Vagina (tissue), 2 donors: ENCODE measurements around the gene ABCC3. TPM values are rescaled to one million over a fixed set of nuclear protein-coding genes. Genes with fewer than 3 reads are reported as not detected.

Source experiments
- DNase-seq, 2 donors: peaks; one replicate each; pipeline ENCODE4 v3.0.0-alpha.2; 2017; ENCODE audit errors: extremely low spot score in 2 of 2
- H3K27ac ChIP-seq: fragments of 200-600 bp; sonication (generic); one replicate; pipeline ENCODE4 v1.5.1; 2019
- H3K27me3 ChIP-seq: fragments of 200-600 bp; sonication (generic); one replicate; pipeline ENCODE4 v1.5.1; 2019
- H3K36me3 ChIP-seq, 2 donors: fragments of 200-600 bp; sonication (generic); one replicate each; pipeline ENCODE4 v1.5.1; 2017 to 2019
- H3K4me1 ChIP-seq: fragments of 200-600 bp; sonication (generic); one replicate; pipeline ENCODE4 v1.5.1; 2019
- H3K4me3 ChIP-seq, 2 donors: fragments of 200-600 bp; sonication (generic); 1 replicate in 1 of 2; 2 replicates in 1 of 2; pipeline ENCODE4 v1.5.1; 2016 to 2019
- H3K9me3 ChIP-seq: fragments of 200-600 bp; sonication (generic); one replicate; pipeline ENCODE4 v1.5.1; 2019
- CTCF ChIP-seq, 3 experiments: fragments of 450-650 bp in 2 of 3; fragments of 200-600 bp in 1 of 3; sonication (generic) in 1 of 3; IDR thresholded peaks; one replicate each; pipeline ENCODE4 v1.5.1; 2017 to 2019; ENCODE audit warnings: antibody characterized with exemption in 3 of 3, mild to moderate bottlenecking in 2 of 3, moderate library complexity in 2 of 3
- POLR2A ChIP-seq, 2 donors: fragments of 450-650 bp; IDR thresholded peaks; one replicate each; pipeline ENCODE4 v1.6.1; 2017; ENCODE audit warnings: antibody characterized with exemption in 2 of 2, mild to moderate bottlenecking in 2 of 2, moderate library complexity in 2 of 2
- POLR2AphosphoS5 ChIP-seq, 2 donors: sonication (generic); formaldehyde crosslinking; IDR thresholded peaks; one replicate each; pipeline ENCODE4 v1.9.0; 2017; ENCODE audit warnings: antibody characterized with exemption in 2 of 2, mild to moderate bottlenecking in 2 of 2, low read depth in 1 of 2; ENCODE audit not compliant: insufficient read depth in 1 of 2
- intact Hi-C: fragments of 100-400 bp; cut with DNase I; formaldehyde crosslinking; loops from one replicate; pipeline ENCODE4 v1.15.1; 2023
- total RNA-seq: library from RNA; depleted of rRNA; stranded (reverse); fragments of >200 nt; gene quantifications from one replicate; pipeline ENCODE4 v1.2.3, GENCODE V29; 2016

Gene ABCC3
- total RNA-seq, 1 donor from 2014 or later, result 47.6 TPM

GRCh38 chr17:50593321-50593720 is 41.4 kb upstream of the ABCC3 start:
- H3K27me3 ChIP-seq, result no peaks in the 10 kb centered on the region
- no peak overlapping the region for H3K4me3 ChIP-seq
- H3K4me1 ChIP-seq, result peaks cover 28% of the 10 kb centered on the region
- no peak overlapping the region for H3K27ac ChIP-seq
- intact Hi-C loops, result no loop called here
- H3K9me3 ChIP-seq, result no peaks in the 10 kb centered on the region
- TF ChIP-seq POLR2A (IDR thresholded peaks at IDR 0.05) (no peak), CTCF (IDR thresholded peaks at IDR 0.05) (no peak), POLR2AphosphoS5 (IDR thresholded peaks at IDR 0.05; ENCODE audit: insufficient read depth in 1 of 2, low read depth in 1 of 2) (no peak)
- H3K36me3 ChIP-seq, result no peaks in the 10 kb centered on the region
- no peak for DNase-seq

GRCh38 chr17:50594128-50594823 is 40.4 kb upstream of the ABCC3 start:
- no peak overlapping the region for H3K27ac ChIP-seq
- no peak for DNase-seq
- intact Hi-C loops, result no loop called here
- peaks cover 18% of the 10 kb centered on the region for H3K4me1 ChIP-seq
- no peaks in the 10 kb centered on the region for H3K36me3 ChIP-seq
- no peaks in the 10 kb centered on the region for H3K9me3 ChIP-seq
- H3K4me3 ChIP-seq, result no peak overlapping the region
- TF ChIP-seq POLR2AphosphoS5 (IDR thresholded peaks at IDR 0.05; ENCODE audit: insufficient read depth in 1 of 2, low read depth in 1 of 2) (no peak), CTCF (IDR thresholded peaks at IDR 0.05) (no peak), POLR2A (IDR thresholded peaks at IDR 0.05) (no peak)
- H3K27me3 ChIP-seq, result no peaks in the 10 kb centered on the region

- Histone ChIP-seq H3K4me1 (peaks cover 12% of the 10 kb centered on the region), H3K9me3 (no peaks in the 10 kb centered on the region), H3K27ac (no peak overlapping the region), H3K36me3 (no peaks in the 10 kb centered on the region), H3K27me3 (no peaks in the 10 kb centered on the region), H3K4me3 (no peak overlapping the region)
- TF ChIP-seq POLR2A (IDR thresholded peaks at IDR 0.05), result no peak
- no peak for TF ChIP-seq POLR2AphosphoS5 (IDR thresholded peaks at IDR 0.05; ENCODE audit: insufficient read depth in 1 of 2, low read depth in 1 of 2)
- no peak for TF ChIP-seq CTCF (IDR thresholded peaks at IDR 0.05)
- intact Hi-C loops, result no loop called here
- no peak for DNase-seq
These were observed 39.8 kb upstream of the ABCC3 start for GRCh38 chr17:50594892-50595291.

GRCh38 chr17:50596191-50597037 is 38.3 kb upstream of the ABCC3 start:
- Histone ChIP-seq H3K27ac (no peak overlapping the region), H3K4me3 (no peak overlapping the region), H3K4me1 (no peaks in the 10 kb centered on the region), H3K27me3 (no peaks in the 10 kb centered on the region), H3K9me3 (no peaks in the 10 kb centered on the region), H3K36me3 (no peaks in the 10 kb centered on the region)
- TF ChIP-seq POLR2A (IDR thresholded peaks at IDR 0.05), result no peak
- no peak for TF ChIP-seq CTCF (IDR thresholded peaks at IDR 0.05)
- no peak for TF ChIP-seq POLR2AphosphoS5 (IDR thresholded peaks at IDR 0.05; ENCODE audit: insufficient read depth in 1 of 2, low read depth in 1 of 2)
- intact Hi-C loops, result no loop called here
- no peak for DNase-seq

GRCh38 chr17:50598487-50598886 is 36.2 kb upstream of the ABCC3 start:
- TF ChIP-seq POLR2A (IDR thresholded peaks at IDR 0.05), result no peak
- no peak for TF ChIP-seq CTCF (IDR thresholded peaks at IDR 0.05)
- TF ChIP-seq POLR2AphosphoS5 (IDR thresholded peaks at IDR 0.05; ENCODE audit: insufficient read depth in 1 of 2, low read depth in 1 of 2), result no peak
- H3K4me3 ChIP-seq, result no peak overlapping the region
- DNase-seq, result no peak
- H3K4me1 ChIP-seq, result no peaks in the 10 kb centered on the region
- no peaks in the 10 kb centered on the region for H3K27me3 ChIP-seq
- H3K27ac ChIP-seq, result no peak overlapping the region
- intact Hi-C loops, result no loop called here
- H3K36me3 ChIP-seq, result no peaks in the 10 kb centered on the region
- no peaks in the 10 kb centered on the region for H3K9me3 ChIP-seq
